ENCODE data around the gene ACSF3.
"Not testable (repeated sequence)": the region's sequence is repeated elsewhere in the genome, so short reads cannot be mapped to it uniquely, and the experiment has no call there.

The ACSF3 gene

GRCh38 chr16:89087922-89088497, 5.6 kb upstream of the ACSF3 start:
- TF ChIP-seq MAX (IDR thresholded peaks at IDR 0.05; ENCODE audit: low read depth, low read length) = no peak
- TF ChIP-seq CTCF (IDR thresholded peaks at IDR 0.05; ENCODE audit: low read depth, low read length) = no peak
- TF ChIP-seq POLR2A (IDR thresholded peaks at IDR 0.05; ENCODE audit: extremely low read depth, insufficient read length) = no peak
- no peak for TF ChIP-seq MYC (IDR thresholded peaks at IDR 0.05; ENCODE audit: low read depth, low read length)
- H3K4me3 ChIP-seq (ENCODE audit: low read depth, low read length) = no peak overlapping the region
- DNase-seq (ENCODE audit: low read depth) = no peak

GRCh38 chr16:89089120-89089519, 4.5 kb upstream of the ACSF3 start:
- TF ChIP-seq CTCF (IDR thresholded peaks at IDR 0.05; ENCODE audit: low read depth, low read length) (no peak), POLR2A (IDR thresholded peaks at IDR 0.05; ENCODE audit: extremely low read depth, insufficient read length) (no peak), MAX (IDR thresholded peaks at IDR 0.05; ENCODE audit: low read depth, low read length) (no peak), MYC (IDR thresholded peaks at IDR 0.05; ENCODE audit: low read depth, low read length) (no peak)
- no peak for DNase-seq (ENCODE audit: low read depth)
- no peak overlapping the region for H3K4me3 ChIP-seq (ENCODE audit: low read depth, low read length)

GRCh38 chr16:89090182-89090630, 3.4 kb upstream of the ACSF3 start:
- TF ChIP-seq MAX (IDR thresholded peaks at IDR 0.05; ENCODE audit: low read depth, low read length) = no peak
- TF ChIP-seq POLR2A (IDR thresholded peaks at IDR 0.05; ENCODE audit: extremely low read depth, insufficient read length) = no peak
- no peak for TF ChIP-seq MYC (IDR thresholded peaks at IDR 0.05; ENCODE audit: low read depth, low read length)
- TF ChIP-seq CTCF (IDR thresholded peaks at IDR 0.05; ENCODE audit: low read depth, low read length) = no peak
- no peak overlapping the region for H3K4me3 ChIP-seq (ENCODE audit: low read depth, low read length)
- DNase-seq (ENCODE audit: low read depth) = no peak

- no peak for TF ChIP-seq POLR2A (IDR thresholded peaks at IDR 0.05; ENCODE audit: extremely low read depth, insufficient read length)
- no peak for TF ChIP-seq CTCF (IDR thresholded peaks at IDR 0.05; ENCODE audit: low read depth, low read length)
- no peak for TF ChIP-seq MYC (IDR thresholded peaks at IDR 0.05; ENCODE audit: low read depth, low read length)
- no peak for TF ChIP-seq MAX (IDR thresholded peaks at IDR 0.05; ENCODE audit: low read depth, low read length)
- no peak overlapping the region for H3K4me3 ChIP-seq (ENCODE audit: low read depth, low read length)
- no peak for DNase-seq (ENCODE audit: low read depth)
Measured at GRCh38 chr16:89090669-89091426, 2.8 kb upstream of the ACSF3 start.

GRCh38 chr16:89092013-89092412, 1.6 kb upstream of the ACSF3 start:
- no peak overlapping the region for H3K4me3 ChIP-seq (ENCODE audit: low read depth, low read length)
- no peak for DNase-seq (ENCODE audit: low read depth)
- TF ChIP-seq MAX (IDR thresholded peaks at IDR 0.05; ENCODE audit: low read depth, low read length) (no peak), CTCF (IDR thresholded peaks at IDR 0.05; ENCODE audit: low read depth, low read length) (no peak), POLR2A (IDR thresholded peaks at IDR 0.05; ENCODE audit: extremely low read depth, insufficient read length) (no peak), MYC (IDR thresholded peaks at IDR 0.05; ENCODE audit: low read depth, low read length) (no peak)

- DNase-seq (ENCODE audit: low read depth) = not testable (repeated sequence)
Measured at GRCh38 chr16:89093252-89093601, 425 bp upstream of the ACSF3 start.

More at GRCh38 chr16:89093252-89093601, 425 bp upstream of the ACSF3 start:
- H3K4me3 ChIP-seq (ENCODE audit: low read depth, low read length) = peak overlapping the region; percentile 55
